Amniotic stem cell (primary cell): ENCODE data around the gene SLC29A1.

Experiments used
- DNase-seq: peaks from one replicate; lab custom pipeline; 2025; lab: John Stamatoyannopoulos, UW

SLC29A1 gene

DNA sequence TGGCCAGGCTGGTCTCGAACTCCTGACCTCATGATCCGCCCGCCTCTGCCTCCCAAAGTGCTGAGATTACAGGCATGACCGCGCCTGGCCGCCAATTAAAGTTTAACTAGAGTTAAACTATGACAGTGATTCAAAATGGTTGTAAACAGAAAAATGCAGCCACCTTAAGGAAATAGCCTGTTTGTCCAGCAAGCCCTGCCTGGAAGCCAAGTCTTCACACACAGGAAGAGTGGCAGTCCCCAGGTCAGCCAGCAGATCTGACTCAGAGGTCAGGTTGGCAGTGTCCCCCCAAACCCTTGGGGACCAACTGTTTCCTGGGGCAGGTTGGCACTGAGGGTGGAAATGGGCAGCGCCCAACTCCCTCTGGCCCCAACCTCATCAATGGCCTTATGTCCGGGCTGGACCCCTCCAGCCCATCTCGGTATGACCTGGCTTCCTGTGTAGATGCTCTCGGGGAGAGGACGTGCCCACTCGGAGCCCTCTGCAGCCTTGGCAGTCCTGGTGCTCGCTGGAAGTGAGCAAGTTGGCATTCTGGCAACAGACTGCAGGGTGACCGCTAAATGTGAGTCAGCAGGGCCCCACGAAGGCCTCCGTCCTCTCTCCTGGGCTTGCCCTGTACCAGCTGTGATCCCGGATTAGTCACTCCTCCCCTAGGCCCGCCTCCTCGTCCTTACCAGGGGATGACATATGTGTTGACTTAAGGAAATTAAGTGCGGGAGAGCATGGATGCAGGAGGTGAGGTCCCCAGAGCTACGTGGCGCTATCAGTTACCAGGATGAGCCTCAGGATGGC is 13.8 kb downstream of the SLC29A1 start:
- peak; percentile 96 for DNase-seq

DNA sequence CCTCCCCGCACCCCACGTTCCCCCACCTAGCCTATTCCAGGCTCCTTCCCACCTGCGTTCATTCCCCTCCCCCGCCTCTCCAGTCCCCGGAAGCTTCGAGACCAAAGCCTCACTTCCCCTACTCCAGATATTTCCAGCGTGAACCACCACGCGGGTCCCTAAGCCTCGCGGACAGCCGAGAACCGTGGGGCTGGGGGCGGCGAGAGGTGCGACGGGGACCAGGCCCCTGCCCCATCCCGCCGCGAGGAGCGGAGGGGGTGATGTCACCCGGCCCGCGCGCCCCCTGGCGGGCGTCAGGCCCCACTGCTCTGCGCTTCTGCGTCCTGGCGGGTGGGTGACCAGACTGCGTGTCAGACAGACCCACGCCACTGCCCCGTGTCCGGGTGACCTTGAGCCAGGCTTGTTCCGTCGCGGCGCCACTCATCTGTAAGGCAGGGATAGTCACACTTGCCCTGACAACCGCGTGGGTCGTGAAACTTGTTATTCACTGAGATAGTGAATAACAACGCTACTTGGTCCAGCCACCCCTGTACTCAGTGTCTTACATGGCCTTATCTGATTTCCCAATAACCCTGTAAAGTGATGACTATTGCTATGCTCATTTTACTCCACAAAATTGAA is 14.5 kb downstream of the SLC29A1 start:
- peak; percentile 30 for DNase-seq

DNA sequence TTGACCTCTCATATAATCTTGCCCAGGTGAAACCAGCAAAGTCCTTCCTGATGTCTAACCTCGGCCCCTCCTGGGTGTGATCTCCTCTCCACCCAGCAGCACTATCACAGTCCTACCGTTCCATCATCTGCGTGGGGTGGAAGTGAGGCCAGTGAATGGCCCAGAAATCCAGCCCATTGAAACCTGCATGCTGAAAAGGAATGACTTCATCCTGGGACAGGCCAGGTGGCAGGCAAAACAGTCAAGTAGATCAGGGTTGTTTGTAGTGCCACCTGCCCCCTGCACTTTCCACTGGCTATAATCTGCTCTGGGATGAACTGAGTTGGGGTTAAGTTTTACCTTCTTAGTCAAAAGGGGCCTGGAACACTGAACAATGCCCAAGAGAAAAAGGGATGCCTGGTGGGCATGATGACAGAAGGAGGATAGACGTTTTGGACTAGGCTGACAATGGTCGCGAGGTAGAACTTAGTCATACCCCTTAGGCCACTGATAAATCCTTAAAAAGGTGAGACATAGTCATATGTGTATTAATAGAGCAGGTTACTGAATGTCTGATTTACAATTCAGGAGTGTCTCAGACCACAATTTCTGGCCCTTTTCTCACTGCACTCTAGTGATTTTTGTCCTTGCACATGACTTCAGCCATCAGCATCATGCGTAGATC is 15.4 kb downstream of the SLC29A1 start:
- DNase-seq: no peak

DNA sequence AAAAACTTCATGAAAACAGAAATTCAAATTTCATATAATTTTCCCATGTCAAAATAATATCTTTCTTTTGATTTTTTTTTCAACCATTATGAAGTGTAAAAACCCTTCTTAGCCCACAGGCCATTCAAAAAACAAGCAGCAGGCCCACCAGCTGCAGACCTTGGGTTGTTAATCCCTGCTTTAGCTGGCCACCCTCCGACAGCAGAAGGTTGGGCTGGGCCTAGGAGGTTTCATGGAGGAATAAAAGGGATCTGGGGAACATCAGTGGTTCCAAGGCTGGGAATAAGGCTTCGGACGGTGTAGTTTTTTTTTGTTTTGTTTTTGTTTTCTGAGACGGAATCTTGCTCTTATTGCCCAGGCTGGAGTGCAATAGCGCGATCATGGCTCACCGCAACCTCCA is 19.9 kb downstream of the SLC29A1 start:
- DNase-seq: no peak

DNA sequence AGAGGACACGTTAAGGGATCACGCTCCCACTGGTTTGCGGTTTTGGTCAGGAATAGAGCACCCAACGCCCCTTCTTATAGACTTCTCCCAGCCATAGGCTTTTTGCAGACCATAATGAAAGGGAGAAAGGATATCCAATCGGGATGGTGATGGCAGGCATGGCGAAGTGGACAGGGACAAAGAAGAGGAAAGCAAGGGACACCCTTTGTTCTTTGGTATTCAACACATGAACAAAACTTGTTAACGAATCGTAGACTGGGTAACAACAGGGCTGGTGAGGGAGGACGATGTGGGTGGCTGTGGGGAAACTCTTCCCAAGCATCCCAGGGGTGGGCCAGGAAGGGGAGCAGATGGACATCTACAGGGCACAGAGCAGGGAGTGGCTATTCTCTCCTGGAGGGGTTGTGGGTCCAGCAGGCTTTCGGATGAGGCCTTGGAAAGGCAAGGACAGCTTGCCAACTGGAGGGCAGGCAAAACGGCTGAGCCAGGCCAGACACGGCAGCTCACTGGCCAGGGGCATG is 22.1 kb downstream of the SLC29A1 start:
- DNase-seq: no peak

DNA sequence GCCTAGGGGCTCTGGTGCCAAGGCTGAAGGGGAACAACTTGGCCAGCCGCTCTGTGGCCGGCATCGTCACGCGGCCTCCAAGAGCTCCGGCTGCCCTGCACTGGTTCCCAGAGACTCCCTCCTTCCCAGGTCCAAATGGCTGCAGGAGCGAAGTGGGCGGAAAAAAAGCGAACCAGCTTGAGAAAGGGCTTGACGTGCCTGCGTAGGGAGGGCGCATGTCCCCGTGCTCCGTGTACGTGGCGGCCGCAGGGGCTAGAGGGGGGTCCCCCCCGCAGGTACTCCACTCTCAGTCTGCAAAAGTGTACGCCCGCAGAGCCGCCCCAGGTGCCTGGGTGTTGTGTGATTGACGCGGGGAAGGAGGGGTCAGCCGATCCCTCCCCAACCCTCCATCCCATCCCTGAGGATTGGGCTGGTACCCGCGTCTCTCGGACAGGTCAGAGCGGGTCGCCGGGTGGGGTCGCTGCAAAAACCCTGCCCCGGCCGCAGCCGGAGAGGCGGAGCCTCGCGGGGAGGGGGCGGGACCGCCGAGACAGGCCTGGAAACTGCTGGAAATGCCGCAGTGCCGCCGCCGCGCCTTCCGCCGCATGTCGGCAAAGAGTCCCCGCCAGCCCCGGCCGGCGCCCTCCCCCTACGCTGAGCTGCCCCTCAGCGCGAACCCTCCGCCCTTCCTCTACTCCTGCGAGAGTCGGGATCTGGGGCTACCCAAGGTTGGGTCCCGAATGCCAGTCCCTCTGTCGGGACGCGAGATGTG is 22.7 kb downstream of the SLC29A1 start:
- DNase-seq: no peak

DNA sequence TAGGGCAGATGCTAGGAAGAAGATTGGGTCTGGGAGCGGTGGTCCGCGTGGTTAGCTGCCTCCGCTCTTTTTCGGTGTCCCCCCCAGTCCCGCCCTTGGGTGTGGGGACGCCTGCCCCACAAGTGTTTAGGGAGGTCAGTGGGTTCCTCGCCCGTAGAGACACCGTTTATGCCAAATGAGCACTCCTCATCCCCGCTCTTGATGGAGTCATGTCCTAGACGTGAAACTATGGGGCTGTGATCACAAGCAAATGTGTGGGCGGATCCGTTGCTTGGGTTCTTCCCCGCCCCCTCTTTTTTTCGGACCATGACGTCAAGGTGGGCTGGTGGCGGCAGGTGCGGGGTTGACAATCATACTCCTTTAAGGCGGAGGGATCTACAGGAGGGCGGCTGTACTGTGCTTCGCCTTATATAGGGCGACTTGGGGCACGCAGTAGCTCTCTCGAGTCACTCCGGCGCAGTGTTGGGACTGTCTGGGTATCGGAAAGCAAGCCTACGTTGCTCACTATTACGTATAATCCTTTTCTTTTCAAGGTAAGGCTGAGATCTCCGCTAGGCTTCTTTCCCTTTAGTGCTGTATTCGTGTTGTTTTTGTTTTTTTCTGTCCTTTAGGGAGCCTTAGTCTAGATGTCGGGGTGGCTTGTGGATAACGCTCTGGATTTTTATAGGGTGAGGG is 23.4 kb downstream of the SLC29A1 start, which contains the start of gene HSP90AB1:
TSS of gene HSP90AB1 (plus strand) at position 439 of the 675 bp plus-strand sequence. CDS start 1,529 bp downstream, outside the sequence.
- peak; percentile 83 for DNase-seq

DNA sequence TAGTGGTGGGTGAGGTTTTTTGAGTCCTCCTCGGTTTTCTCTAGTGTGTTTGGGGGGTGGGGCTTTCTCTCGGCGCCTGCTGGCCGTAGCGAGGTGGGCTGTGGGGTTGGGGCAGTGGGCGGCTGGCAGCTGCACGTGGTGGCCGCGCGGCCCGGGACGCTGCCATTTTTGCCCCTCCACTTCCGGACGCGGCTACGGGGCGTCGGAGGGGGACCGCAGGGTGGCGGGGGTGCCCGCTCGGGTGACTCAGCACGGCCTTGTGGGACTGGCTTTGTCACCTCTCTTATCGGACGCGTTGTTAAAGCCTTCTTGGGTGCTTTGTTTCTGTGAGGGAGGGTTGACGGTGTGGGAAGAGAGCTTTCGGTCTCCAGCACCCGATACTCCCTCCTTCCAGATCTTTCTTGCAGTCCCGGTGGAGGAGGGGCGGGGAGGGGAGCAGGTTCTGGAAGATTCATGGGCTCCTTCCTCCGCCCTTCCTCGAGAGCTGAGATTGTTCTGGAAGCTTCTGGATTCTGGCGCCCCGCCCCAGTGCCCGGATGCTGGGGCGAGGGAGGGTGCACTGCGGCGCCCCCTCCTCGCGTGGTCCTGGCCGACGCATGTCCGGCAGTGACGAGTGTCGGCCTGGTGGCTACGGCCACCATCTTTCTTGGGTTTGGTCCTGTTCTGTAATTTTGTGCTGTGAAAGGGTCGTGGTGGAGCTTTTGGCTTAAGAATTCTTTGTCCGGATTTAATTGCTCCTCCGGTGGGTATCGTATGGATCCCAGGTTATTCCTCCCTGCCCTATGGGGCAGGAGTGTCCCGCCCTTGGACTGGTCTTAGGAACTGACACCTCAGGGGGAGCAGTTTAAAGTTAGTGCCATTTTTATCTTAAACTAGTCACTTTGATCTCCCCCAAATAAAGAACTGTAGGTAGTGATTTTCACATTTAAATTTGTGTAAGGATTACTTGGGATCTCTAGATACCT is 24.2 kb downstream of the SLC29A1 start:
- DNase-seq: no peak

DNA sequence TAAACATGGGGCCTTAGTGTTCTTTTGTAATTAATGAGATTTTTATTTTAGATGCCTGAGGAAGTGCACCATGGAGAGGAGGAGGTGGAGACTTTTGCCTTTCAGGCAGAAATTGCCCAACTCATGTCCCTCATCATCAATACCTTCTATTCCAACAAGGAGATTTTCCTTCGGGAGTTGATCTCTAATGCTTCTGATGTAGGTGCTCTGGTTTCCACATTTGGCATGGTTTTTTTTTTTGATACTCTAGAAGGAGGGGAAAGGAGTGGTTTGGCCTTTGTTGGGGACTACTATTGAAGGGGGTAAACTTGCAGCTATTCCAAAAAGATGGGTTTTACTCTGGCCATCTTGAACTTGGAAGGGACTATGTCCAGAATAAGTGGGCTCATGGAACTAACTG is 25.2 kb downstream of the SLC29A1 start:
- DNase-seq: no peak

DNA sequence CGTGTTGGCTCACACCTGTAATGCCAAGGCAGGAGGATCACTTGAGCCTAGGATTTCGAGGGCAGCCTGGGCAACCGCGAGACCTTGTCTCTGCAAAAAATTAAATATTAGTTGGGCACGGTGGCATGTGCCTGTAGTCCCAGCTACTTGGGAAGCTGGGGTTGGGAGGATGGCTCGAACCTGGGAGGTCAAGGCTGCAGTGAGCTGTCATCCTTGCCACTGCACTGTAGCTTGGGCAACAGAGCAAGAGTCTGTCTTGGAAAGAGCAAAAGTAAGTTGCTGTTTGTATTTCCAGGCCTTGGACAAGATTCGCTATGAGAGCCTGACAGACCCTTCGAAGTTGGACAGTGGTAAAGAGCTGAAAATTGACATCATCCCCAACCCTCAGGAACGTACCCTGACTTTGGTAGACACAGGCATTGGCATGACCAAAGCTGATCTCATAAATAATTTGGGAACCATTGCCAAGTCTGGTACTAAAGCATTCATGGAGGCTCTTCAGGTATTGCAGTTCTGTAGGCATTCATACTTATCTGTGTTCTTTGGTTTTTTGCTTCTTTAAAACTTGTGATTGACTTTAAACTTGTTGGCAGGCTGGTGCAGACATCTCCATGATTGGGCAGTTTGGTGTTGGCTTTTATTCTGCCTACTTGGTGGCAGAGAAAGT is 25.8 kb downstream of the SLC29A1 start:
- DNase-seq: no peak

DNA sequence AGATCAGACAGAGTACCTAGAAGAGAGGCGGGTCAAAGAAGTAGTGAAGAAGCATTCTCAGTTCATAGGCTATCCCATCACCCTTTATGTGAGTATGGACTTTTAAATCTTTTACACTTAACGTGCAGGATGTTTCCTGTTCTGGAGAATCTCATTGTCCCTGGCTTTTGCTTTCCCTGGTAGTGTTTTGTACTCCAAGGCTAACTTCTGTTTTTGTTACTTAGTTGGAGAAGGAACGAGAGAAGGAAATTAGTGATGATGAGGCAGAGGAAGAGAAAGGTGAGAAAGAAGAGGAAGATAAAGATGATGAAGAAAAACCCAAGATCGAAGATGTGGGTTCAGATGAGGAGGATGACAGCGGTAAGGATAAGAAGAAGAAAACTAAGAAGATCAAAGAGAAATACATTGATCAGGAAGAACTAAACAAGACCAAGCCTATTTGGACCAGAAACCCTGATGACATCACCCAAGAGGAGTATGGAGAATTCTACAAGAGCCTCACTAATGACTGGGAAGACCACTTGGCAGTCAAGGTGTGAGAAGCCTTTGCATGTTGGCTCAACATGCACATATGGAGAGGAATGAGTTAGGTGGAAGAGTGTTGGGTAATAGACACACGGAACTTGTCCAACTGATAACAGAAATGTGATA is 26.8 kb downstream of the SLC29A1 start:
- no peak for DNase-seq

DNA sequence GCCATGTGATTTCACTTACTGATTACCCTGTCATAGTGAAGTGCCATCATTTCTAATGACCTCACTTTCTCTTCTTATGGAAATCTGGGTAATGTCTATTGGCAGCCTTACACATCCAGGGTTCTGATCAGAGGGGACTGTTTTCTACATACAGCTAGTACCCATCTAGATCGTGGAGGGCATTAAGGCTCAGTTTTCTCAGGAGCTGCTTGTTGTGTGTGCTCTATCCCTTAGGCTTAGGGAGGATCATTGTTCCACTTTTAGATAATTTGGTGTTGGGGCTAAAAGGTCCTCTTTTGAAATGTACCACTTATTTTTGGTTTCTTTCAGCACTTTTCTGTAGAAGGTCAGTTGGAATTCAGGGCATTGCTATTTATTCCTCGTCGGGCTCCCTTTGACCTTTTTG is 27.3 kb downstream of the SLC29A1 start:
- DNase-seq: no peak

DNA sequence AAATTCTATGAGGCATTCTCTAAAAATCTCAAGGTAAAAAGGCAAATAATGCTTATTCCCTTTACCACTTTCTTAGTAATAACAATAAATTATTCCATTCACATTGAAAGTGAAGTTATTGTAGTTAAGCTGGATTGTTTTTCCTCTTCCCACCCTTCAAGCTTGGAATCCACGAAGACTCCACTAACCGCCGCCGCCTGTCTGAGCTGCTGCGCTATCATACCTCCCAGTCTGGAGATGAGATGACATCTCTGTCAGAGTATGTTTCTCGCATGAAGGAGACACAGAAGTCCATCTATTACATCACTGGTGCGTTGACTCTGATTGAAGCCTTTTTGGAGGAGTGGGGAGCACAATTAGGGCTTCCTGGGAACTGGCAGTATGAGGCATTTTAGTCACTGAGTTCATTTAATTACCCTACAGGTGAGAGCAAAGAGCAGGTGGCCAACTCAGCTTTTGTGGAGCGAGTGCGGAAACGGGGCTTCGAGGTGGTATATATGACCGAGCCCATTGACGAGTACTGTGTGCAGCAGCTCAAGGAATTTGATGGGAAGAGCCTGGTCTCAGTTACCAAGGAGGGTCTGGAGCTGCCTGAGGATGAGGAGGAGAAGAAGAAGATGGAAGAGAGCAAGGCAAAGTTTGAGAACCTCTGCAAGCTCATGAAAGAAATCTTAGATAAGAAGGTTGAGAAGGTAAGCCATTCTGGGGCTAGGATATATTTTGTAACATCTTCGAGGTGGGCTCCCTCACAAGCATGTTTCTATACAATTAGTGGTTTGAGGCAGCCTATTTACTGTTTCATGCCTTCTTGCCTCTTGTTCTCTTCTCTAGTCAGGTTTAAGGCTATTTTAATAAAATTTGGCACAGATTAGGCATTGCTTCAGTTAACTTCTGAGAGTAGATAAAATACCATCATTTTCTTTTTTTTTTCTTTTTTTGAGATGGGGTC is 28.5 kb downstream of the SLC29A1 start:
- DNase-seq: no peak

DNA sequence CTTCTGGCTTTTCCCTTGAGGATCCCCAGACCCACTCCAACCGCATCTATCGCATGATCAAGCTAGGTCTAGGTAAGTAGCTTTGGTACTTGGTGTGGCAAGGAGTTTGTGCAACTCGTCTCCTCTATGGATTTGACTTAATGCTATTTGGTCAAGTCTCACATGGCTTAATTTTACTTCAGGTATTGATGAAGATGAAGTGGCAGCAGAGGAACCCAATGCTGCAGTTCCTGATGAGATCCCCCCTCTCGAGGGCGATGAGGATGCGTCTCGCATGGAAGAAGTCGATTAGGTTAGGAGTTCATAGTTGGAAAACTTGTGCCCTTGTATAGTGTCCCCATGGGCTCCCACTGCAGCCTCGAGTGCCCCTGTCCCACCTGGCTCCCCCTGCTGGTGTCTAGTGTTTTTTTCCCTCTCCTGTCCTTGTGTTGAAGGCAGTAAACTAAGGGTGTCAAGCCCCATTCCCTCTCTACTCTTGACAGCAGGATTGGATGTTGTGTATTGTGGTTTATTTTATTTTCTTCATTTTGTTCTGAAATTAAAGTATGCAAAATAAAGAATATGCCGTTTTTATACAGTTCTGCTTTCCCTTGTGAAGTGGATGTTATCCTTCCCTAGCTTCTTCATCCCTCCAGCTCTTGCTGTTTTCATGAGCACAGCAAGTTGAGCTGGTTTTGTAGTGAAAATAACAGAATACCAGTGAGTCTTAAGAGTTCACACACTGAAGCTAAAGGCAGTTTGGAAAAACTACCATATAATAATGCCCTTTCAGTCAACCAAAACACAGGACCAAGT is 30.1 kb downstream of the SLC29A1 start:
- no peak for DNase-seq

DNA sequence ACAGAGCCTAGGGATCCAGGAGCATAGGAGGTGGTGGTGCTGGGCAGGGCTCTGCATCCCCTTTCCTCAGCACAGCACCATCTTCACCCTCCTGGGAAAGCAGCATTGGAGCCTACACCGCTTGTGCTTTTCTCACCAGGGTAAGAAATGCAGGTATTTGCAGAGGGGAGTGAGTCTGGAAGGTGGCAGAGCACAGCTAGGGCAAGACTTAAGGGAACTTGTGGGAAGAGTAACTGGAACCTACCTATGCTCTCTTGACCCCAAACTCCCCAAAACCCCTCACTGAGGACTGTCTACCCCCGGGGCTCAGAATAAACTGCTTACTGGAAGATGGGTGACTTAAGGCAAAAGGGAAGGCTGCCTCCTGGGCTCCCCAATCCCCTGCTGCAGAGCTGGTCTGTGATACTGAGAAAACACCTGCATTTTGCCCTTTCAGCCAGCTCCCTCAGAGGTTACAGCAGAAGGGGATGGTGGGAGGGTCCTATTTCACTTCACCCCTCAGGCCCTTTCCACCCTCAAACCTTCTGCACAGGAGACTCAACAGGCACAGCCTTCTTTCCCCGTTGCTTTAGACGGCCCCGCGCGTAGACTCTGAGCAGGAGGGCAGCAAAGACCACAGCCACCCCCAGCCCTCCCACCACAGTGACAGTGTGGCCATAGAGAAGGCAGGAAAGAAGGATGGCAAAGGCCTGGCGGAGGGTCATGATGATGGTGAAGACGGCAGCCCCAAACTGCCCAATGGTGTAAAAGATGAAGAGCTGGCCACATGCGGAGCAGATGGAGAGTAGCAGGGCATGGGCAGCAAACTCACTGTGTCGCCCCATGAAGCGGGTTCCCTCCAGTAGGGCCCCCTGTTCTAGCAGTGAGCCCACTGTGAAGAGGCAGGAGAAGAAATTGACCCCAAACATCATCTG is 31.1 kb downstream of the SLC29A1 start:
- DNase-seq: no peak
